Type B pancreatic cell (in vitro differentiated cells): ENCODE data around the gene PCDHGC5. TPM values are rescaled to one million over a fixed set of nuclear protein-coding genes. Genes with fewer than 3 reads are reported as not detected.

Source experiments
- DNase-seq: peaks from one replicate; pipeline ENCODE4 v3.0.0; 2021; ENCODE audit warnings: mixed read lengths; ENCODE audit not compliant: unreplicated experiment; ENCODE audit errors: extremely low spot score
- H3K27ac Mint-ChIP-seq: 2 replicates; pipeline ENCODE4 v1.8.0; 2021; ENCODE audit warnings: mild to moderate bottlenecking, mixed read lengths
- H3K27me3 Mint-ChIP-seq: 2 replicates; pipeline ENCODE4 v1.8.0; 2021; ENCODE audit warnings: mixed read lengths
- H3K36me3 Mint-ChIP-seq: 2 replicates; pipeline ENCODE4 v1.8.0; 2021; ENCODE audit warnings: mixed read lengths
- H3K4me1 Mint-ChIP-seq: one replicate; pipeline ENCODE4 v1.8.0; 2021; ENCODE audit warnings: mixed read lengths; ENCODE audit not compliant: unreplicated experiment
- H3K4me3 Mint-ChIP-seq: 2 replicates; pipeline ENCODE4 v1.8.0; 2021; ENCODE audit warnings: mild to moderate bottlenecking, mixed read lengths
- H3K9me3 Mint-ChIP-seq: 2 replicates; pipeline ENCODE4 v1.8.0; 2021; ENCODE audit warnings: mixed read lengths
- CTCF ChIP-seq: fragments of 200-600 bp; sonication (generic); conservative IDR thresholded peaks from 2 replicates; pipeline ENCODE4 v1.5.0; 2021; ENCODE audit warnings: antibody characterized with exemption, mild to moderate bottlenecking
- long read RNA-seq: library from polyadenylated mRNA; unstranded; transcript quantifications from one replicate; pipeline ENCODE4 v2.0.0, GENCODE V29; 2020
- total RNA-seq: library from RNA; stranded (reverse); gene quantifications from 2 replicates; pipeline ENCODE4 v1.2.1, GENCODE V29; 2021; ENCODE audit warnings: low replicate concordance

PCDHGC5 gene
- 0.45 and 1.9 TPM in 2 replicates for total RNA-seq
- long read RNA-seq, partial matches to known transcripts: 0 of 1 reads
- long read RNA-seq, other reads (novel, unspliced or antisense): 1 of 1 reads

DNA sequence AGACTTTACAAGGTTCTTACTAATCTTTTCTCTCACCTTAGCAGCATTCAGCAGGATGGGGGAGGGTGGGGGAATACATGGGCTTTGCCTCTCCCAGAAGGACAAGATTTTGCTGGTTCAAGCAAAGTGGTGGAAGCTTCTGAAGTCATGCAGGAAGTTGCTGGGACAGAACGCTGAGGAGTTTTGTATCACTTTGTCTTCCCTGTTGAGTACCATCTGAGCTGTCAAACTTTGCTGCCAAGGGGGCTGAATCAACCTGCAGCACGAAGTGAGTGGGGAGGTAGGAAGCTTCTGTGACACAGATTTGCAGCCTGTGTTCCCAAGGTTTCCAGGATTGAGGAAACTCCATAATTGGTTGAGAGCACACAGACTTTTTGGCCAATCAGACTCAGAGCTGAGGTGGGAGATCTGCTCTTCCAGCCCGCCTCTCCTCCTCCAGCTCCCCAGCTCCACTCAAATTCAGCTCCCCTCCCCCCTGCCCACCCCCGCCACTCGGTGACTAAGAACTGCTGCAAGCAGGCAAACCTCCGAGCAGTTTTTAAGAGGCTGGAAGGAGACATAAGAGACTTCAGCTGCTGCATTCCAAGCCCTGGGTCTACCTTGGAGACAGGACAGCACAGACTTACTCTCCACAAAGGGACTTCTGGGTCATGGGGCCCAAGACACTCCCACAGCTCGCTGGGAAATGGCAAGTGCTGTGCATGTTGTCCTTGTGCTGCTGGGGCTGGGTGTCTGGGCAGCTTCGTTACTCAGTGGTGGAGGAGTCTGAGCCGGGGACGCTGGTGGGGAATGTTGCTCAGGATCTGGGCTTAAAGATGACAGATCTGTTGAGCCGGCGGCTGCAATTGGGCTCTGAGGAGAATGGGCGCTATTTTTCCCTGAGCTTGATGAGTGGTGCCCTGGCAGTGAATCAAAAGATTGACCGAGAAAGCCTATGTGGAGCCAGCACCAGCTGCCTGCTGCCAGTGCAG, at the start of gene PCDHGC5:
Gene PCDHGC5, plus strand, starts transcription at position 491 of the 971 bp plus-strand sequence. Its CDS starts 160 bp downstream, at position 651.
- Mint-ChIP-seq H3K27me3 (peaks cover 32% of the 10 kb centered on the region), H3K27ac (no peak within 1 kb of the TSS), H3K9me3 (peaks cover 5% of the 10 kb centered on the region), H3K36me3 (peaks cover 53% of the 10 kb centered on the region), H3K4me1 (peaks cover 6% of the 10 kb centered on the region), H3K4me3 (no peak within 1 kb of the TSS)
- no peak for TF ChIP-seq CTCF
- DNase-seq: no peak

- Mint-ChIP-seq H3K4me3 (no peak overlapping the region), H3K9me3 (peaks cover 12% of the 10 kb centered on the region), H3K4me1 (no peaks in the 10 kb centered on the region), H3K27me3 (no peaks in the 10 kb centered on the region), H3K27ac (no peak overlapping the region), H3K36me3 (peaks cover 31% of the 10 kb centered on the region)
- no peak for TF ChIP-seq CTCF
- DNase-seq: no peak
These were observed 49.3 kb upstream of the PCDHGC5 start for GRCh38 chr5:141439411-141440141.

DNA sequence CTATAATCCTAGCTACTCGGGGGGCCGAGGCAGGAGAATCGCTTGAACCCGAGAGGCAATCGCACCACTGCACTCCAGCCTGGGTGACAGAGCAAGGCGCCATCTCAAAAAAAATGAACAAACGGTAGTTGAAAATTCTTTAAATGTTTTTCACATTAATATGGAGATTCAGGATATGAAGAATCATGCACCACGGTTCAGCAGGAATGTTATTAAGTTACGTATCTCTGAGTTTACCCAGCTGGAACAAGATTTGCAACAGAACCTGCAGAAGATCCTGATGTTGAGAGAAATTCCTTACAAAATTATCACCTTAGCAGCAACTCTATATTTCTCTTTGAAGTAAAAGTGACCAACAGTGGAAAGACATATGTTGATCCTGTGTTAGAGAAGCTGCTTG, 48.5 kb upstream of the PCDHGC5 start:
- Mint-ChIP-seq H3K27me3 (no peaks in the 10 kb centered on the region), H3K9me3 (peaks cover 15% of the 10 kb centered on the region), H3K36me3 (peaks cover 31% of the 10 kb centered on the region), H3K4me1 (no peaks in the 10 kb centered on the region), H3K4me3 (no peak overlapping the region), H3K27ac (no peak overlapping the region)
- TF ChIP-seq CTCF: no peak
- DNase-seq: no peak

GRCh38 chr5:141441571-141442170, 47.2 kb upstream of the PCDHGC5 start:
- no peak overlapping the region for H3K27ac Mint-ChIP-seq
- DNase-seq: no peak
- H3K36me3 Mint-ChIP-seq: peaks cover 38% of the 10 kb centered on the region
- H3K9me3 Mint-ChIP-seq: peaks cover 21% of the 10 kb centered on the region
- no peak overlapping the region for H3K4me3 Mint-ChIP-seq
- H3K4me1 Mint-ChIP-seq: no peaks in the 10 kb centered on the region
- no peaks in the 10 kb centered on the region for H3K27me3 Mint-ChIP-seq
- TF ChIP-seq CTCF: no peak

DNA sequence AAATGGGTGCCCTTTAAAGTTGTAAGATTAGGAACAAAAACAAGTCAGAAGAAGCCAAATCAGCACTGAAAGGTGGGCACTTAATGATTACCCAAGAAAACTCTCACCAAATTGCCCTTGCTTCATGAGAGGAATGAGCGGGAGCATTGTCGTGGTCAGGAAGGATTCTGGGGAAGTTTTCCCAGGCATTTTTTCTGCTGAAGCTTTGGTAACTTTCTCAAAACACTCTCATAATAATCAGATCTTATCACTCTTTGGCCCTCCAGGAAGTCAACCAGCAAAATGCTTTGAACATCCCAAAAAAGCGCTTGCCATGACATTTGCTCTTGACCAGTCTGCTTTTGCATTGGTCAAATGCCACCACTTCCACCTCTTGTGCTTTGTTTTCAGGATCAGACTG, 23.5 kb upstream of the PCDHGC5 start:
- TF ChIP-seq CTCF: no peak
- Mint-ChIP-seq H3K4me3 (no peak overlapping the region), H3K9me3 (peaks cover 6% of the 10 kb centered on the region), H3K36me3 (peaks cover 21% of the 10 kb centered on the region), H3K27me3 (no peaks in the 10 kb centered on the region), H3K27ac (no peak overlapping the region), H3K4me1 (no peaks in the 10 kb centered on the region)
- no peak for DNase-seq
